Endothelial cell of umbilical vein (primary cell): ENCODE results near the gene FA2H. TPM values are rescaled to one million over a fixed set of nuclear protein-coding genes. Genes with fewer than 3 reads are reported as not detected.

ENCODE experiments used
- BruUV-seq: library from RNA; stranded (reverse); fragments of 400-500 nt; replicated peaks from 2 replicates; lab custom pipeline; 2021; lab: Mats Ljungman, UMichigan
- CTCF ChIA-PET: fragments of 300-600, 350-600 bp; sonication (Branson Sonifier 250); formaldehyde crosslinking; loops from one replicate; lab custom pipeline; 2021; ENCODE audit warnings: antibody characterized with exemption, inconsistent platforms; lab: Charles Lee
- POLR2A ChIA-PET: fragments of 300-600, 350-600 bp; sonication (Branson Sonifier 250); formaldehyde crosslinking; loops from one replicate; lab custom pipeline; 2021; ENCODE audit warnings: antibody characterized with exemption, inconsistent platforms; lab: Charles Lee
- DNase-seq: peaks from one replicate; pipeline ENCODE4 v3.0.0-alpha.2; 2011; ENCODE audit warnings: low read depth, low spot score
- FAIRE-seq: peaks from 2 replicates; lab custom pipeline; 2011; peaks lifted over from hg19 to GRCh38; lab: Jason Lieb, UNC
- H2AFZ ChIP-seq: 2 replicates; pipeline ENCODE4 v1.6.0; 2012; ENCODE audit warnings: low read depth, low read length, control low read depth, inconsistent platforms
- H3K27ac ChIP-seq: 2 replicates; pipeline ENCODE4 v1.5.1; 2011; ENCODE audit warnings: low read depth, mild to moderate bottlenecking, control low read depth, low read length, moderate library complexity; ENCODE audit not compliant: insufficient read depth
- H3K27me3 ChIP-seq, 2 experiments: 2 replicates each; pipeline versions ENCODE4 v1.6.0 to v1.6.1; 2011; ENCODE audit warnings: low read length in 2 of 2, mixed read lengths in 1 of 2; ENCODE audit not compliant: control insufficient read depth in 2 of 2, insufficient read depth in 2 of 2
- H3K36me3 ChIP-seq, 2 experiments: 2 replicates in 1 of 2; 3 replicates in 1 of 2; pipeline ENCODE4 v1.5.1; 2011; ENCODE audit warnings: low read length in 2 of 2, mild to moderate bottlenecking in 1 of 2, moderate library complexity in 1 of 2; ENCODE audit not compliant: control insufficient read depth in 2 of 2, insufficient read depth in 2 of 2; ENCODE audit errors: extremely low read depth in 1 of 2
- H3K4me1 ChIP-seq: 3 replicates; pipeline ENCODE4 v1.5.1; 2011; ENCODE audit warnings: mild to moderate bottlenecking, low read length; ENCODE audit not compliant: control insufficient read depth, insufficient read depth; ENCODE audit errors: extremely low read depth
- H3K4me2 ChIP-seq: 2 replicates; pipeline ENCODE4 v1.6.1; 2011; ENCODE audit warnings: low read length, control low read depth, mixed read lengths; ENCODE audit not compliant: insufficient read depth
- H3K4me3 ChIP-seq, 3 experiments: fragments of 200-600 bp in 1 of 3; sonication (generic), shearing (Covaris generic) in 1 of 3; replicated peaks in 1 of 3; 2 replicates each; pipeline ENCODE4 v1.5.1; 2011 to 2016; ENCODE audit warnings: control low read depth in 3 of 3, low read length in 3 of 3, mild to moderate bottlenecking in 2 of 3, inconsistent platforms in 1 of 3, low read depth in 1 of 3, moderate library complexity in 1 of 3; ENCODE audit not compliant: insufficient read depth in 1 of 3
- H3K79me2 ChIP-seq: 2 replicates; pipeline ENCODE4 v1.6.0; 2012; ENCODE audit warnings: low read length, inconsistent platforms; ENCODE audit not compliant: control insufficient read depth, insufficient read depth
- H3K9ac ChIP-seq: replicated peaks from 2 replicates; pipeline ENCODE3; 2011; ENCODE audit warnings: low read length, control low read depth; ENCODE audit not compliant: insufficient read depth; ENCODE audit errors: extremely low read depth
- H3K9me1 ChIP-seq: replicated peaks from 3 replicates; pipeline ENCODE4 v1.6.0; 2011; ENCODE audit warnings: mild to moderate bottlenecking, low read length; ENCODE audit not compliant: control insufficient read depth, insufficient read depth; ENCODE audit errors: extremely low read depth
- H3K9me3 ChIP-seq: replicated peaks from 2 replicates; pipeline ENCODE4 v1.5.1; 2012; ENCODE audit warnings: low read length, inconsistent platforms; ENCODE audit not compliant: control insufficient read depth, insufficient read depth
- H4K20me1 ChIP-seq: replicated peaks from 2 replicates; pipeline ENCODE3; 2011; ENCODE audit warnings: mild to moderate bottlenecking, low read length; ENCODE audit not compliant: control insufficient read depth, insufficient read depth; ENCODE audit errors: extremely low read depth
- CTCF ChIP-seq, 2 donors: IDR thresholded peaks; 1 replicate in 1 of 2; 2 replicates in 1 of 2; pipeline ENCODE4 v1.5.1; 2011; ENCODE audit warnings: low read length in 2 of 2, mild to moderate bottlenecking in 2 of 2, moderate library complexity in 2 of 2, control low read depth in 1 of 2, inconsistent platforms in 1 of 2, low read depth in 1 of 2; ENCODE audit not compliant: insufficient read depth in 1 of 2; ENCODE audit errors: extremely low read depth in 1 of 2
- EZH2 ChIP-seq: IDR thresholded peaks from 2 replicates; pipeline ENCODE4 v1.6.1; 2012; ENCODE audit warnings: borderline replicate concordance, low read depth, mild to moderate bottlenecking, moderate library complexity, low read length, inconsistent platforms; ENCODE audit not compliant: severe bottlenecking
- FOS ChIP-seq: IDR thresholded peaks from 2 replicates; pipeline ENCODE4 v1.6.1; 2011; ENCODE audit warnings: mild to moderate bottlenecking, low read length, moderate library complexity, borderline replicate concordance; ENCODE audit not compliant: insufficient read depth
- GATA2 ChIP-seq: IDR thresholded peaks from 2 replicates; pipeline ENCODE4 v1.7.0; 2011; ENCODE audit warnings: low read depth, mild to moderate bottlenecking, moderate library complexity, mixed read lengths, low read length; ENCODE audit not compliant: insufficient read length, insufficient read depth
- JUN ChIP-seq: IDR thresholded peaks from 2 replicates; pipeline ENCODE4 v1.6.1; 2011; ENCODE audit warnings: borderline replicate concordance, low read depth; ENCODE audit not compliant: insufficient read length, insufficient read depth
- MAX ChIP-seq: IDR thresholded peaks from 2 replicates; pipeline ENCODE4 v1.6.1; 2011; ENCODE audit not compliant: insufficient read depth, insufficient read length
- MYC ChIP-seq: IDR thresholded peaks from one replicate; pipeline ENCODE4 v1.6.1; 2011; ENCODE audit warnings: mild to moderate bottlenecking, low read depth, low read length
- POLR2A ChIP-seq: IDR thresholded peaks from 2 replicates; pipeline ENCODE4 v1.6.1; 2012; ENCODE audit warnings: low read depth, mild to moderate bottlenecking, control low read depth, low read length
- POLR2AphosphoS5 ChIP-seq: IDR thresholded peaks from 2 replicates; pipeline ENCODE4 v1.6.1; 2012; ENCODE audit warnings: low read depth, mild to moderate bottlenecking, control low read depth, low read length, moderate library complexity; ENCODE audit not compliant: insufficient read depth
- dilution Hi-C: fragments of 300-500 bp; cut with MboI; formaldehyde crosslinking; loops from one replicate; pipeline ENCODE4 v1.15.0; 2019; ENCODE audit warnings: low sequenced_read_pairs; ENCODE audit not compliant: extremely low pct_ligation_motif_present
- intact Hi-C: fragments of 100-400 bp; cut with micrococcal nuclease; formaldehyde crosslinking; loops from one replicate; pipeline ENCODE4 v1.10.0; 2022
- polyA plus RNA-seq, 4 experiments: library from polyadenylated mRNA; depleted of rRNA in 3 of 4; stranded (reverse) in 3 of 4; unstranded in 1 of 4; fragments of >200 nt; gene quantifications; 2 replicates each; pipeline versions ENCODE4 v1.2.1 to v1.2.3, GENCODE V29; 2011 to 2012; ENCODE audit warnings: missing spikeins in 1 of 4
- total RNA-seq: library from RNA; stranded (reverse); gene quantifications from 2 replicates; pipeline ENCODE4 v1.2.3, GENCODE V29; 2021

The FA2H gene
- total and polyA plus RNA-seq, 2 donors (not counting 3 experiments of a cell fraction or from before 2014, with no cell fraction given): not detected

GRCh38 chr16:74795104-74795503 lies 20.5 kb upstream of the FA2H start:
- Histone ChIP-seq H3K9ac (no peak overlapping the region), H2AFZ (no peak overlapping the region), H3K27ac (no peak overlapping the region), H3K9me3 (no peaks in the 10 kb centered on the region), H4K20me1 (no peaks in the 10 kb centered on the region), H3K4me1 (no peaks in the 10 kb centered on the region), H3K79me2 (no peaks in the 10 kb centered on the region), H3K27me3 (peaks cover 10 to 19% of the 10 kb centered on the region in 2 experiments), H3K4me3 (no peak overlapping the region), H3K4me2 (no peak overlapping the region), H3K9me1 (no peaks in the 10 kb centered on the region), H3K36me3 (no peaks in the 10 kb centered on the region)
- FAIRE-seq: no peak
- TF ChIP-seq EZH2 (no peak), FOS (no peak), POLR2AphosphoS5 (no peak), GATA2 (no peak), JUN (no peak), POLR2A (no peak), CTCF (IDR thresholded peaks at IDR 0.05; ENCODE audit: extremely low read depth in 1 of 2, insufficient read depth in 1 of 2, low read depth in 1 of 2, low read length in 2 of 2) (no peak), MYC (no peak), MAX (no peak)
- dilution Hi-C loops (no loop called here), intact Hi-C loops (no loop called here)
- ChIA-PET POLR2A (no interaction called here), CTCF (interaction anchor here (1.5 to 2.7 kb wide), 3 partner anchors 18 to 31 kb away, joined by 3 to 11 read pairs (median 4); no protein-coding TSS in a partner anchor)
- DNase-seq: no peak
- no TSS peak for BruUV-seq
